Measurements from ENCODE around the gene PNMA6E.

Gene PNMA6E

DNA sequence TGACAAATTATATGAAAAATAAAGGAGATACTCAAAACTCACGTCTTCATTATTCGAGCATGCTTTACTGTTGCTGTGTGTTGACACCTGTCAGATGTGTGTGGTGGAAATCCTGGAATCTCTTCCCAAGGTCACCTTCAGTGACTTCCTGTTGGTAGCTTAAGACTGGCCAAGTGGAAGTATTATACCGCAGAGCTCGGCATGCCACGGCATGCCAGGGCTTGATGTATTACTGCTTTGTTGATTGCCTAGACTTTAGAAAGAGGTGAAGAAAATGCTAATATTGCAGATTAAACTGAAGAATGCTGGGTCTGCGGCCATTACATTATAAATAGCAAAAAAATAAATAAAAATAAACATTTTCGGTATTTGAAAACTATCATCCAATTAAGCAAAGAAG, 40.1 kb upstream of the PNMA6E start:
- Histone ChIP-seq H3K36me3 (ENCODE audit: insufficient read depth, low read length) (no peaks in the 10 kb centered on the region), H3K27ac (no peak overlapping the region), H3K9me3 (ENCODE audit: low read depth, low read length) (no peaks in the 10 kb centered on the region), H3K4me3 (no peak overlapping the region), H3K9ac (ENCODE audit: insufficient read length) (no peak overlapping the region)
- TF ChIP-seq FOXP2 (optimal IDR thresholded peaks at IDR 0.05; ENCODE audit: control extremely low read depth, extremely low read length, insufficient read depth), result no peak
- TF ChIP-seq POLR2AphosphoS5 (IDR thresholded peaks at IDR 0.05; ENCODE audit: borderline replicate concordance, low read depth, low read length), result no peak
- TF ChIP-seq EZH2 (IDR thresholded peaks at IDR 0.05), result no peak
- no peak for DNase-seq (ENCODE audit: low read depth, low spot score)

DNA sequence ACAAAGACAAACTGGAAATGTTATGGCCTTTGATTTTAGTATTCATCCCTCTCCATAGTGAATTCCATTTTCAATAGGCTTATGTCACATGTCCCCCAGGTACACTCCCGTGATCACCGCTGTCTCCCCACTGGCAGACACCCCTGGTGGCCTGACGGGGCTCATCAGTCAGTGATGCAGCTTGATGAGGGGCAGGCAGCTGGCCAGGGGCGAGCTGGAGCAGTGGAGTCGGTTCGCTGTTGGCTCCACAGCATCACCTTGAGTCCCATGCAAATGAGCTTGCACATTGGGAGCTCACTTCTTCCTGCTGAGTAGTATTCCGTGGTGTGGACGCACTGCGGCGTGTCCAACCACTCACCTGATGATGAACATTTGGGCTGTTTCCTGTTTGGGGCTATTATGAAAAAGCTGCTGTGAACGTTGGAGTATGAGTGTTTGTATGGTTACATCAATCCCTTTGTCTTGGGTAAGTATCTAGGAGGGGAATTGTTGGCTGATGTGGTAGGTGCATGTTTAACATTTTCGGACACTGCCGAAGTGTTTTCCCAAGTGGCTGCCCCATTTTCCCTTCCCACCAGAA, 39.5 kb upstream of the PNMA6E start:
- no peaks in the 10 kb centered on the region for H3K36me3 ChIP-seq (ENCODE audit: insufficient read depth, low read length)
- H3K27ac ChIP-seq, result no peak overlapping the region
- no peak overlapping the region for H3K4me3 ChIP-seq
- TF ChIP-seq FOXP2 (optimal IDR thresholded peaks at IDR 0.05; ENCODE audit: control extremely low read depth, extremely low read length, insufficient read depth), result no peak
- TF ChIP-seq EZH2 (IDR thresholded peaks at IDR 0.05), result no peak
- TF ChIP-seq POLR2AphosphoS5 (IDR thresholded peaks at IDR 0.05; ENCODE audit: borderline replicate concordance, low read depth, low read length), result no peak
- H3K9me3 ChIP-seq (ENCODE audit: low read depth, low read length), result no peaks in the 10 kb centered on the region
- no peak overlapping the region for H3K9ac ChIP-seq (ENCODE audit: insufficient read length)
- no peak for DNase-seq (ENCODE audit: low read depth, low spot score)

DNA sequence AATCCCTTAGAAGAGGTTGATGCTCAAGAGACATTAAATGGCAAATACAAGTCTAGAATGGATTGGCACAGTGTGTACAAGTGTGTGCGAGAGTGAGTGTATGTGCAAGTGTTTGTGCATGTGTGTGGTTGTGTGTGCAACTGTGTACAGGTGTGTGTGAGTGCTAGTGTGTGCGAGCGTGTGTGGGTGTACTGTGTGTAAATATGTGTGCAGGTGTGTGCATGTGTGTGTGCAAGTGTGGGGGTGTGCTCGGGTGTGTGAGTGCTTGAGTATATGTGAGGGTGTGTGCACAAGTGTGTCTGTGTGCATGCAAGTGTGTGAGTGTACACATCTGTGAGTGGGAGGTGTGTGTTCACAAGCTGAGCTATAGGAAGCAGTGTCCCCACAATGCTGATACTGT, 38.8 kb upstream of the PNMA6E start:
- Histone ChIP-seq H3K9me3 (ENCODE audit: low read depth, low read length) (no peaks in the 10 kb centered on the region), H3K9ac (ENCODE audit: insufficient read length) (no peak overlapping the region), H3K27ac (no peak overlapping the region), H3K4me3 (no peak overlapping the region), H3K36me3 (ENCODE audit: insufficient read depth, low read length) (no peaks in the 10 kb centered on the region)
- DNase-seq (ENCODE audit: low read depth, low spot score), result no peak
- no peak for TF ChIP-seq EZH2 (IDR thresholded peaks at IDR 0.05)
- no peak for TF ChIP-seq POLR2AphosphoS5 (IDR thresholded peaks at IDR 0.05; ENCODE audit: borderline replicate concordance, low read depth, low read length)
- no peak for TF ChIP-seq FOXP2 (optimal IDR thresholded peaks at IDR 0.05; ENCODE audit: control extremely low read depth, extremely low read length, insufficient read depth)

DNA sequence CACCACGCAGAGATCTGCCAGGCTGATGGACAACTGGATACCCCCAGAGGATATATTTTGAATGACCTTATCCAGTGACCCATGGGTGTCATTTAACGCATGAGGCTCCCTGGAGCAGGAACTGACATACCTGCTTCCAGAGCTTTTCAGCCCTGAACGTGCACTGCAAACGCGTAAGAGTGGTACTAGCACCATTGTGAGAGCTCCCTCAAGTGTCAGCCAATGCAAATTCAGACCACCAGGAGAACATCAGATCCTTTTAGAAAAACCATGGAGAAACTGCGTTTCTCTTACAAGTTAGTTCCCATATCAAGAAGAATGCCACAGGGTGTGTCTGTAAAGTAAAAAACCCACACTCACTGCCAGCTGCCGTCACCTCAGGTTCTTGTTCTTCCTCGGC, 37.4 kb upstream of the PNMA6E start:
- H3K9ac ChIP-seq (ENCODE audit: insufficient read length), result no peak overlapping the region
- no peaks in the 10 kb centered on the region for H3K9me3 ChIP-seq (ENCODE audit: low read depth, low read length)
- no peak overlapping the region for H3K4me3 ChIP-seq
- TF ChIP-seq FOXP2 (optimal IDR thresholded peaks at IDR 0.05; ENCODE audit: control extremely low read depth, extremely low read length, insufficient read depth) (no peak), POLR2AphosphoS5 (IDR thresholded peaks at IDR 0.05; ENCODE audit: borderline replicate concordance, low read depth, low read length) (no peak)
- no peak overlapping the region for H3K27ac ChIP-seq
- no peak for DNase-seq (ENCODE audit: low read depth, low spot score)
- H3K36me3 ChIP-seq (ENCODE audit: insufficient read depth, low read length), result no peaks in the 10 kb centered on the region

DNA sequence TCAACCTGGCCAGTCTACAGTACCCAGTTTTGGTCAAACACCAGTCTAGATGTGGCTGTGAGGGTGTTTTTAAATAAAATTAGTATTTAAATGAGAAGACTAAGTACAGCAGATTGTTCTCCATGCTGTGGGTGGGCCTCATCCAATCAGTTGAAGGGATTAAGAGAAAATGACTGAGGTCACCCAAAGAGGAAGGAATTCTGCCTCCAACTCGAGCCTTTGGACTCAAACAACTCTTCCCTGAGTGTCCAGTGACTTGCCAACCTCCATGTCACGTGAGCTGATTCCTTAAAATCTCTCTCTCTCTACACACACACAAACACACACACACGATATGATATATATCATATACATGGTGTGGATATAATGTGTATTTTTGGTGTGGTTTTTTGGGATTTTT, 34.7 kb upstream of the PNMA6E start:
- no peak overlapping the region for H3K9ac ChIP-seq (ENCODE audit: insufficient read length)

DNA sequence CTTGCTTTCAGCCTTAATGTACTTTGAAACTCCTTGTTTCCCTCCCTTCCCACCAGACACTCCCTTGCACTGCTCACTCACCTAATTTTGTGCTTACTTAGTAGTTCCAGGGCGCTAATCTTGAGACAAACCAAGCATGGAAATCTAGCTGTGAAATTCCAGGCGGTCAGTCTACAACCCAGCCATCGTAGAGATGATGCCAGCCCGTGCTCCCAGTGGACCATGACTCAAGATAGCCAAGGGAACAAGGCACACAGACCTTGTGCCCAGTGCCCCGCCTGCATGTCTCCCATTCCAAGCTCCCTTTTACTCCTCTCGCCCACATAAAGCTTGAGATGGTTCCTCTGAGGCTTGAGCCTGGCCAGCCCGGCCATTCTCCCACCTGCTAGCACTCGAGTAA, 33.7 kb upstream of the PNMA6E start:
- TF ChIP-seq FOXP2 (optimal IDR thresholded peaks at IDR 0.05; ENCODE audit: control extremely low read depth, extremely low read length, insufficient read depth) (no peak), EZH2 (IDR thresholded peaks at IDR 0.05) (no peak)
- H3K4me3 ChIP-seq, result no peak overlapping the region
- H3K9ac ChIP-seq (ENCODE audit: insufficient read length), result no peak overlapping the region
- H3K9me3 ChIP-seq (ENCODE audit: low read depth, low read length), result no peaks in the 10 kb centered on the region
- H3K36me3 ChIP-seq (ENCODE audit: insufficient read depth, low read length), result no peaks in the 10 kb centered on the region
- DNase-seq (ENCODE audit: low read depth, low spot score), result no peak
- no peak overlapping the region for H3K27ac ChIP-seq

More for the DNA sequence above, 34.7 kb upstream of the PNMA6E start:
- Histone ChIP-seq H3K36me3 (ENCODE audit: insufficient read depth, low read length) (no peaks in the 10 kb centered on the region), H3K9me3 (ENCODE audit: low read depth, low read length) (no peaks in the 10 kb centered on the region), H3K4me3 (no peak overlapping the region), H3K27ac (no peak overlapping the region)
- DNase-seq (ENCODE audit: low read depth, low spot score), result no peak
- TF ChIP-seq EZH2 (IDR thresholded peaks at IDR 0.05) (no peak), FOXP2 (optimal IDR thresholded peaks at IDR 0.05; ENCODE audit: control extremely low read depth, extremely low read length, insufficient read depth) (no peak), POLR2AphosphoS5 (IDR thresholded peaks at IDR 0.05; ENCODE audit: borderline replicate concordance, low read depth, low read length) (no peak)

DNA sequence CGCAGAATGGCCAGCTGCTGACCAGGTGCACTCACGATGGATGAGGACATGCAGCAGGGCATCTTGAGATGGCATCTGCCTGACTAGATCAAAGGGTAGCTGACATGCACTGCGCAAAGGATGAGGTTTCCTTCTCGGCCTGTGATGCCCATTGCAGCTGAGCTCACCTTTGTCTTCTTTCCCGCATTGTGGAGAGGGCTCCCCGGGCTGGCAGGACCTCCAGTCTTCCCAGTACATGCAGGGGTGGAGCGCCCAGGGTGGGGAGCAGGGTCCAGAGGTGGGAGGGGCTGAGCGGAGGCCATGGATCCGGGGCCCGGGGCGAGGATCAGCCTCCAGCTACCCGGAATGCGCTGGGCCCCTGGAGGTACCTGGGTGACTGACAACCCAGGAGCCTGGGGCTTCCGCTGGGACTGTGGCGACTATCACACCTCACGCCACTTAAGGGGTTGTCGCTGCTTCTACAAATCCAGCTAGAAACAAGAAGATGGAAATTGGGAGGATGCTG, 32.7 kb upstream of the PNMA6E start:
- no peak overlapping the region for H3K27ac ChIP-seq
- no peaks in the 10 kb centered on the region for H3K36me3 ChIP-seq (ENCODE audit: insufficient read depth, low read length)
- no peak overlapping the region for H3K9ac ChIP-seq (ENCODE audit: insufficient read length)
- DNase-seq (ENCODE audit: low read depth, low spot score), result no peak
- no peak overlapping the region for H3K4me3 ChIP-seq
- no peaks in the 10 kb centered on the region for H3K9me3 ChIP-seq (ENCODE audit: low read depth, low read length)
- TF ChIP-seq POLR2AphosphoS5 (IDR thresholded peaks at IDR 0.05; ENCODE audit: borderline replicate concordance, low read depth, low read length), result no peak
- TF ChIP-seq FOXP2 (optimal IDR thresholded peaks at IDR 0.05; ENCODE audit: control extremely low read depth, extremely low read length, insufficient read depth), result no peak
- no peak for TF ChIP-seq EZH2 (IDR thresholded peaks at IDR 0.05)

DNA sequence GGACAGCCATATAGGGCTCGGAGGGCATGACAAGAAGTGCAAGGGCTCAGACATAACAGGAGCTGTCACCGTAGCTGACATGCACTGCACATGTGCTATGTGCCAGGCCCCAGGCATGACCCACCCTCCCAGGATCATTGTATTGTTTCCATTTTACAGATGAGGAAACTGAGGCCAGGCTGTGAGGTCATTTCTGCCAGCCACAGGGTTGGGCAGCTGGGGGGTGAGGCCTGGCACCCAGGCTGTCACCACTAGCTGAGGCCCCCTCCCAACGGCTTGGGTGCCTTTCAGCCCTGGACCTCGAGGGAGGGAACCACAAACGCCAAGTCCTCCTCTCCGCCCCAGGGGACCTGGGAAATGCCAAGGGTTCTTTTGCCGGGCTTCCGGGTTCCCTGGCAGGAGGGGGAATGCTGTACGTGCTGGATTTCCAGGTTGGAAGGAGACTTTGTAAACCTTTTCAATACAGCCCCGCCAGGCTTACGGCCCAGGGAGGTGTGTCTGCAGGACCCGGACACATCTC, 32.1 kb upstream of the PNMA6E start:
- Histone ChIP-seq H3K4me3 (no peak overlapping the region), H3K27ac (no peak overlapping the region), H3K36me3 (ENCODE audit: insufficient read depth, low read length) (no peaks in the 10 kb centered on the region), H3K9ac (ENCODE audit: insufficient read length) (no peak overlapping the region), H3K9me3 (ENCODE audit: low read depth, low read length) (no peaks in the 10 kb centered on the region)
- TF ChIP-seq POLR2AphosphoS5 (IDR thresholded peaks at IDR 0.05; ENCODE audit: borderline replicate concordance, low read depth, low read length) (no peak), FOXP2 (optimal IDR thresholded peaks at IDR 0.05; ENCODE audit: control extremely low read depth, extremely low read length, insufficient read depth) (no peak), EZH2 (IDR thresholded peaks at IDR 0.05) (no peak)
- DNase-seq (ENCODE audit: low read depth, low spot score), result no peak

DNA sequence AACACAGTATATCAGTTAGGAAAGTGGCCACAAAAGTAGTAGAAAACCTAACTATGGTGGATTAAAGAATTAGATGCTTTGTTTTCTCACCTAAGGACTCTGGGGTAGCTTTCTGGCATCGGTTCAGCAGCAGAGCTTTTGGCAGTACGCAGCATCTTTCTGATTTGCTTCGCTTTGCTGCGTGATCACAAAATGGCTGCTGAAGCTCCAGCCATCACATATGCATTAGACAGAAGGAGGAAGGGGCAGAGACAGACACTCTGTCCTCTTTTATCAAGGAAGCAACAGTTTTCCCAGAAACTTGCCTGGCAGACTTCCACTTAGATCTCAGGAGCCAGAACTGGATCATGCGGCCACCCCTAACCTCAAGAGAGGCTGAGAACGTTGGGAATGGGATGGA, 29.6 kb upstream of the PNMA6E start:
- no peaks in the 10 kb centered on the region for H3K9me3 ChIP-seq (ENCODE audit: low read depth, low read length)
- no peaks in the 10 kb centered on the region for H3K36me3 ChIP-seq (ENCODE audit: insufficient read depth, low read length)
- no peak overlapping the region for H3K9ac ChIP-seq (ENCODE audit: insufficient read length)
- H3K4me3 ChIP-seq, result no peak overlapping the region
- DNase-seq (ENCODE audit: low read depth, low spot score), result no peak
- H3K27ac ChIP-seq, result no peak overlapping the region
- TF ChIP-seq EZH2 (IDR thresholded peaks at IDR 0.05) (no peak), POLR2AphosphoS5 (IDR thresholded peaks at IDR 0.05; ENCODE audit: borderline replicate concordance, low read depth, low read length) (no peak), FOXP2 (optimal IDR thresholded peaks at IDR 0.05; ENCODE audit: control extremely low read depth, extremely low read length, insufficient read depth) (no peak)

Data from SK-N-MC (cell line).